Fibroblast of villous mesenchyme (primary cell): Measurements from ENCODE around the gene TEDC2. TPM values are rescaled to one million over a fixed set of nuclear protein-coding genes. Genes with fewer than 3 reads are reported as not detected.

Source experiments
- DNase-seq: peaks from one replicate; pipeline ENCODE4 v3.0.0-alpha.2; 2010; ENCODE audit warnings: low read depth
- H3K4me3 ChIP-seq: 2 replicates; pipeline ENCODE4 v1.5.1; 2011; ENCODE audit warnings: low read depth, mild to moderate bottlenecking, low read length
- total RNA-seq: library from RNA; depleted of rRNA; stranded (reverse); fragments of >200 nt; gene quantifications from 2 replicates; pipeline ENCODE4 v1.2.3, GENCODE V29; 2012
- TF ChIP-seq, protein P1 (sequence below): IDR thresholded peaks from 2 replicates; pipeline ENCODE4 v1.5.1; 2012; ENCODE audit warnings: low read depth, mild to moderate bottlenecking, low read length; ENCODE audit not compliant: insufficient read depth

The TEDC2 gene, protein sequence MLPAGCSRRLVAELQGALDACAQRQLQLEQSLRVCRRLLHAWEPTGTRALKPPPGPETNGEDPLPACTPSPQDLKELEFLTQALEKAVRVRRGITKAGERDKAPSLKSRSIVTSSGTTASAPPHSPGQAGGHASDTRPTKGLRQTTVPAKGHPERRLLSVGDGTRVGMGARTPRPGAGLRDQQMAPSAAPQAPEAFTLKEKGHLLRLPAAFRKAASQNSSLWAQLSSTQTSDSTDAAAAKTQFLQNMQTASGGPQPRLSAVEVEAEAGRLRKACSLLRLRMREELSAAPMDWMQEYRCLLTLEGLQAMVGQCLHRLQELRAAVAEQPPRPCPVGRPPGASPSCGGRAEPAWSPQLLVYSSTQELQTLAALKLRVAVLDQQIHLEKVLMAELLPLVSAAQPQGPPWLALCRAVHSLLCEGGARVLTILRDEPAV
- total RNA-seq: 6.9 and 8.4 TPM in 2 replicates

DNA sequence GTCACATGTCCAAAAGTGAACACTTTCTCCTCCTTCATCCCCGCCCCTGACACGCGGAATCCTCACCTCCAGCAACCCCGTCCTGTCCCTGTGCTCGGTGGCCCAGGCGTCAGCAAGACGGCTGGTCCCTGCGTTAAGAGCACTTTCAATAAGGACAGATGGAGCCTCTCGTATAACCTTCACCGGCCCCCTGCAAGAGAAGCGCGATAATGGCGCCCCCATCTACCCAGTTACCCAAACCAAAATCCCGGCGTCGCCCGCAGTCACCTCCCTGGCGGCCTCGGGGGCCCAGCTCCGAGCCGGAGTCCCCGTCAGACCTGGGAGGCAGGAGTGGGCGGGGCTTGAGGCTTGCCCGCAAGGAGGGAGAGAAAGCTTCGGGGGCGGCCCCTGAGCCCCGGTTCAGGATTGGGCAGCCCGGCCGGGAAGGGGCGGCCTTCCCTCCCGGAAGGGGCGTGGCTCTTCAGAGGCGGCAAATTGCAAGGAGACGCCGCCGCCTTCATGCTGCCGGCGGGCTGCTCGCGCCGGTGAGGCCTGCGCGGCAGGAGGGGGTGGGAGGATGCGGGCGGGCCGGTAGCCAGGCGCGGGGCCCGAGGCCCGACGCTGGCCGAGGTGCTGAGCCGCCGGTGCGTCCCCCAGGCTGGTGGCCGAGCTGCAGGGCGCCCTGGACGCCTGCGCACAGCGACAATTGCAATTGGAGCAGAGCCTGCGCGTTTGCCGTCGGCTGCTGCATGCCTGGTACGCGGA lies at the start of gene TEDC2:
Gene TEDC2, plus strand, starts transcription at position 463 of the 744 bp plus-strand sequence. Its CDS starts 36 bp downstream, at position 499.
- H3K4me3 ChIP-seq: peak within 1 kb of the TSS; percentile 69
- TF ChIP-seq, protein P1, sequence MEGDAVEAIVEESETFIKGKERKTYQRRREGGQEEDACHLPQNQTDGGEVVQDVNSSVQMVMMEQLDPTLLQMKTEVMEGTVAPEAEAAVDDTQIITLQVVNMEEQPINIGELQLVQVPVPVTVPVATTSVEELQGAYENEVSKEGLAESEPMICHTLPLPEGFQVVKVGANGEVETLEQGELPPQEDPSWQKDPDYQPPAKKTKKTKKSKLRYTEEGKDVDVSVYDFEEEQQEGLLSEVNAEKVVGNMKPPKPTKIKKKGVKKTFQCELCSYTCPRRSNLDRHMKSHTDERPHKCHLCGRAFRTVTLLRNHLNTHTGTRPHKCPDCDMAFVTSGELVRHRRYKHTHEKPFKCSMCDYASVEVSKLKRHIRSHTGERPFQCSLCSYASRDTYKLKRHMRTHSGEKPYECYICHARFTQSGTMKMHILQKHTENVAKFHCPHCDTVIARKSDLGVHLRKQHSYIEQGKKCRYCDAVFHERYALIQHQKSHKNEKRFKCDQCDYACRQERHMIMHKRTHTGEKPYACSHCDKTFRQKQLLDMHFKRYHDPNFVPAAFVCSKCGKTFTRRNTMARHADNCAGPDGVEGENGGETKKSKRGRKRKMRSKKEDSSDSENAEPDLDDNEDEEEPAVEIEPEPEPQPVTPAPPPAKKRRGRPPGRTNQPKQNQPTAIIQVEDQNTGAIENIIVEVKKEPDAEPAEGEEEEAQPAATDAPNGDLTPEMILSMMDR: no peak
- peak; percentile 91 for DNase-seq

DNA sequence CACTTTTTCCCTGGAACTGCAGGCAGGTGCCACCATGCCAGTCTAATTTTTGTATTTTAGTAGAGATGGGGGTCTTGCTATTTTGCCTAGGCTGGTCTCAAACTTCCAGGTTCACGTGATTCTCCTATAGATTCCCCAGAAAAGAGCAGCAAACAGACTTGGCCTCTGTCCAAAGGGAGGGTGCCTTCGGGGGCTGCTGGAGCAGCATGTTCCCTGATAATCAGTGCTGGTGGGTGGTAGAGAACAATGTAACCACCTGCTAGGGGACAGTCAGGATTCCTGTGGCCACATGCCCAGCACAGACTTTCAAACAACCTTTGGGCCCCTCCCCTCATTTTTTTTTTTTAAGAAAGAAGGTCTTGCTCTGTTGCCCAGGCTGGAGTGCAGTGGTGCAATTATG lies 44.8 kb upstream of the TEDC2 start:
- TF ChIP-seq, protein P1: no peak
- H3K4me3 ChIP-seq: no peak overlapping the region
- no peak for DNase-seq

DNA sequence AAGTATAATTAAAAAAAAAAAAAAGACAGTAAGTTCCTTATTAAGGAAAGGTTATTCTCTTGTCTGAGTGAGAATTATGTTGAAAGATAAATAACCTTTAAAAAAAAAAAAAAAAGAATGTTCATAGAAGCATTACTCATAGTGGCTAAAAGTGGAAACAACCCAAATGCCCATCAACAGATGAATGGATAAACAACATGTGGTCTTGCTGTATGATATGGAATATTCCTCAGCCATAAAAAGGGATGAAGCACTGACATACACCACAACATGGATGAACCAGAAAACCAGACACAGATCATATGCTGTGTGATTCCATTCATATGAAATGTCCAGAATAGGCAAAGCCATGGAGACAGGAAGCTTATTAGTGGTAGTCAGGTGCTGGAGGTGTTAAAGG lies 39.9 kb upstream of the TEDC2 start:
- TF ChIP-seq, protein P1: no peak
- no peak overlapping the region for H3K4me3 ChIP-seq
- peak; percentile 27 for DNase-seq

DNA sequence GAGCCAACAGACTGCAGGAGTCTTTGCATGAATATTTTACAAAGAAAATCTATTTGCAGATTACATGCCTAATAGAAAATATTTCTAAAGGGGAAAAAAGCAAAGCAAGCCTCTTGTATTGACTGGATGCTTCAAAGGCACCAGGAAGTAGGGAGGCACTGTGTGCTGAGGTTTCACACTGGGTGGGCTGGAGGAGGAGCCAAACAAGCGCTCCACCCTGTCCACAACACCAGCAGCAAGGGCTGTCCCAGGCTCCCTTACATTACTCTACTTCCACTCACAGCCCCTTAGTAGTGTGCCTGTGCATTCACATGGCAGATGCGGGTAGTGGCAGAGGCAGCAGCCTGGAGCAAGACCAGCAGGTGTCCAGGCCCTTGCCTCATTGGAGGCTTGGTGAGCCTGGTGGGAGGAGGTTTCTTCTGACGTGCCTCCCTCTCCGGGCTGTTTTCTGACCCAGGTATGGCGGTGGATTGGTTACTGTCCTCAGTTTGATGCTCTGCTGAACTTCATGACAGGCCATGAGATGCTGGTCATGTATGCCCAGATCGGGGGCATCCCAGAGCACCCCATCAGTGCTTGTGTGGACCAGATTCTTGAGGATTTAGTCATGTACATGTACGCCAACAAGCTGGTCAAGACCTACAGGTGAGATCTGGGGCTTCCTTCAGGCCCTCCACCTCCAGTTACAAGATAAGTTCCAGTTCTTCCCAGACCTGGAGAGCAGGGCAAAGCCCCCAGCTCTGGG lies 37.6 kb upstream of the TEDC2 start:
- no peak for DNase-seq
- TF ChIP-seq, protein P1: no peak
- H3K4me3 ChIP-seq: no peak overlapping the region

DNA sequence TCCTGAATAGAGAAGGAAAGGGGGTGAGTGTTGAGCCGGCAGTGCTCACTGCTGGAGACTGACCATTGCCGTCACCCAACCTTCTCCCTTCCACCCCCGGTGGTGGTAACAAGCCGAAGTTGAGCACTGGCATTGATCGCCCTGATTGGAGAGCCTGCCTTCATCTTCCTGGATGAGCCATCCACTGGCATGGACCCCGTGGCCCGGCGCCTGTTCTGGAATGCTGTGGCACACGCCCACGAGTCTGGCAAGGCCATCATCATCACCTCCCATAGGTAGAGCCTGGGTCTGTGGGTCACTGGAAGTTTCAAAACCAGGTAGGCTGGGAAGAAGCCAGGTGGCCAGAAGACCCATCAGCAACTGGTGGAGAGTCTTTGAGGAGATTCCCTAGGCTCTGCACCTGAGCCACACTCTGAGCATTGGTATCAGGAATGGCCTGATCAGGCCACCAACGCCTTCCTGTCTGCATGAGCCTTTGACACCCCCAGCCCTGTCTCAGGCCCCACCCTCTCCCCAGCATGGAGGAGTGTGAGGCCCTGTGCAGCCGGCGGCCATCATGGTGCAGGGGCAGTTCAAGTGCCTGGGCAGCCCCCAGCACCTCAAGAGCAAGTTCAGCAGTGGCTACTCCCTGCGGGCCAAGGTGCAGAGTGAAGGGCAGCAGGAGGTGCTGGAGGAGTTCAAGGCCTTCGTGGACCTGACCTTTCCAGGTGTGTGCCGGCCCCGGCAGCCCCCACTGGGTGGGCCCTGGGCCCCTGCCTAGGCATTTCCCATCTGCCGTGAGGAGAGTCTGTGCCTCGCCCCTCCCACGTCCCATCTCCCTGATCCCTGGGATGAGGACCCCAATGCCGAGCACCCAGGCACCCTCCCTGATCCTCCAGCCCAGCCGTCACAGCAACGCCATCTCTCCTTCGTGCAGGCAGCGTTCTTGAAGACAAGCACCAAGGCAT lies 35.6 kb upstream of the TEDC2 start:
- no peak for DNase-seq
- H3K4me3 ChIP-seq: no peak overlapping the region
- TF ChIP-seq, protein P1: no peak
